ENCODE measurements around the gene UGCG.

DNA sequence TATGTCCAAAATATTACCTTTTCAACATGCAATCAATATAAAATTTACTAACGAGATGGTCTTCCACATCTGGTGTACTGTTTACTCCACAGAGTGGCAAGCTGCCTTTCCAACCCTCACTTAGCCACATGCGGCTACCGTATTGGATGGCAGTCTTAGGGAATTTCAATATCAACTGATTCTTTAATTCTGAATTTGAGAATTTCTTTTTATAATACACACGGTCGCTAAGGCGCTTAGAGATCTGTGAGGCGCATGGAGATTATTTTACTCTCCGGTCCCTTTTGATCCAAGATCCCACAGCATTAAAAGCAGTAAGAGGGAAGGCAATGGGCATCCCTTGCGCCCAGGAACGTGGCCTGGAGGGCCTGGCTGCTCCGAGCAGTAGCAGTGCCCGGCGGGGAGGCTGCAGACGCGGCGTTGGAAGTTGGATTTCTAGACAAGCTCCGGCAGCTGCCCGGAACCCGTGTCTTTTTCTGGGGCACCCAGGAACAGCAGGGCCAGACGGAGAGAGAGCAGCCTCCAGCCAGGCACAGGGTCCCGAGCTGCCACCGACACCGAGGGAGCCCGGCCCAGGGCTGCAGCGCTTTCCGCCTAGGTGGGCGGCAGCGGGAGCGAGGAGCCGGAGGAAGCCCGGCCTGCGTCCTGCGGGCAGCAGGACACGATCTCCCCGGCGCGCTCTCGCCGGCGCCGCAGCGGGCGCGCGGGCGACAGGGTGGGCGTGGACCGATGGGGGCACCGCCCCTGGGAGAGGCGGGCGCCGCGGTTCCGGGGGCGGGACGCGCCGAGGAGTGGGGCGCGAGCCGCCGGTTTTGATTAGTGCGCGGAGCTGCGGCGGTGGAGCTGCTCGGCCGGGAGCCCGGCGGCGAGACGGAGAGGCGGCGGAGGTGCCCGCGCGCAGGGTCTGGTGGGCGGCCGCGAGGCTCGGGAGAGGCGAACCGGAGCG, at the start of gene UGCG:
- TF ChIP-seq, protein P1, sequence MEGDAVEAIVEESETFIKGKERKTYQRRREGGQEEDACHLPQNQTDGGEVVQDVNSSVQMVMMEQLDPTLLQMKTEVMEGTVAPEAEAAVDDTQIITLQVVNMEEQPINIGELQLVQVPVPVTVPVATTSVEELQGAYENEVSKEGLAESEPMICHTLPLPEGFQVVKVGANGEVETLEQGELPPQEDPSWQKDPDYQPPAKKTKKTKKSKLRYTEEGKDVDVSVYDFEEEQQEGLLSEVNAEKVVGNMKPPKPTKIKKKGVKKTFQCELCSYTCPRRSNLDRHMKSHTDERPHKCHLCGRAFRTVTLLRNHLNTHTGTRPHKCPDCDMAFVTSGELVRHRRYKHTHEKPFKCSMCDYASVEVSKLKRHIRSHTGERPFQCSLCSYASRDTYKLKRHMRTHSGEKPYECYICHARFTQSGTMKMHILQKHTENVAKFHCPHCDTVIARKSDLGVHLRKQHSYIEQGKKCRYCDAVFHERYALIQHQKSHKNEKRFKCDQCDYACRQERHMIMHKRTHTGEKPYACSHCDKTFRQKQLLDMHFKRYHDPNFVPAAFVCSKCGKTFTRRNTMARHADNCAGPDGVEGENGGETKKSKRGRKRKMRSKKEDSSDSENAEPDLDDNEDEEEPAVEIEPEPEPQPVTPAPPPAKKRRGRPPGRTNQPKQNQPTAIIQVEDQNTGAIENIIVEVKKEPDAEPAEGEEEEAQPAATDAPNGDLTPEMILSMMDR (IDR thresholded peaks at IDR 0.05) = no peak
- peak; percentile 70 for TF ChIP-seq POLR2A (IDR thresholded peaks at IDR 0.05)

Measured in testis (tissue), 2 donors.